Metanephros (tissue), 2 donors: ENCODE results near the gene KRTAP20-4. TPM values are rescaled to one million over a fixed set of nuclear protein-coding genes. Genes with fewer than 3 reads are reported as not detected.

ENCODE experiments used
- small RNA-seq: library from RNA; depleted of rRNA; stranded (forward); fragments of <200 nt; gene quantifications from one replicate; pipeline ENCODE3, GENCODE V24; 2014; ENCODE audit warnings: low replicate concordance
- total RNA-seq: library from RNA; depleted of rRNA; stranded (reverse); fragments of >200 nt; gene quantifications from one replicate; pipeline ENCODE4 v1.2.3, GENCODE V29; 2014

The KRTAP20-4 gene
- total RNA-seq, result not detected

DNA sequence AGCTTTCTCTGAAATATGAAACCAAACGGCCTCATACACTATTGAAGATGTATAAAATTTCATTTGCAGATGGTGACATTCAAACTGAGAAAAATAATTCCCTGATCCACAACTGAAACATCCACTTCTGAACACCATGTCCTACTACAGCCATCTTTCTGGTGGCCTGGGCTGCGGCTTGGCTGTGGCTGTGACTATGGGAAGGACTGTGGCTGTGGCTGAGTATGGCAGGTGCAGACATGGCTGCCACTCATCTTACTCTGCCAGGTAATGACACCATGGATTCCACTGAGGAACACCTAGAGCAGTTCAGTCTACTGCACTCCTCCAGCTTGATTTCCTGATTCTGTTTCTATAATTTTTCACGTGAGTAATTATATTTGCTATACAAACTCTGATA lies at the start of gene KRTAP20-4:
Gene KRTAP20-4, plus strand, starts transcription at position 106 of the 400 bp plus-strand sequence.

DNA sequence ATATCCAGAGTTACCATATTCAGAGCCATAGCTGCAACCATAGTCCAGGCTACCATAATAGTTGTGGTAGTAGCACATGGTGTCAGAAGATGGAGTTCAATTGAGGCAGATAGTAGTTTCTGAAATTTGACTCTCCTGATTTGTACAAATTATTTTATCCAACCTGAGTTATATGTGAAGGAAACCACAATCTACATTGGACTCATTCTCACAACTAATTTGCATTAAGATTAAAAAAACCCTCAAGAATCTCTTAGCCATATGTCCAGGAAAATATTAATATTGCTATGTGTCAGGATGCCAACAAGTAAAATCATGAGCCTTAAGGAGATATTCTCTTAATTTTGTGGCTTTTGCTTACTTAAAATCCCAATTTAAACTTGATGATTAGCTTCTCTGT lies 30.1 kb upstream of the KRTAP20-4 start, which contains the start of gene KRTAP22-2:
Gene KRTAP22-2, minus strand, starts transcription at position 101 of the 400 bp plus-strand sequence.

GRCh38 chr21:30592140-30592539 lies 28.3 kb upstream of the KRTAP20-4 start, which contains the start of gene KRTAP6-3:
KRTAP6-3 (plus strand) TSS chr21:30592440; CDS start chr21:30592446, 6 bp downstream.

GRCh38 chr21:30598802-30599201 lies 21.6 kb upstream of the KRTAP20-4 start, which contains the start of gene KRTAP6-2:
KRTAP6-2 (minus strand) TSS chr21:30598902; CDS start chr21:30598874, 28 bp downstream.

DNA sequence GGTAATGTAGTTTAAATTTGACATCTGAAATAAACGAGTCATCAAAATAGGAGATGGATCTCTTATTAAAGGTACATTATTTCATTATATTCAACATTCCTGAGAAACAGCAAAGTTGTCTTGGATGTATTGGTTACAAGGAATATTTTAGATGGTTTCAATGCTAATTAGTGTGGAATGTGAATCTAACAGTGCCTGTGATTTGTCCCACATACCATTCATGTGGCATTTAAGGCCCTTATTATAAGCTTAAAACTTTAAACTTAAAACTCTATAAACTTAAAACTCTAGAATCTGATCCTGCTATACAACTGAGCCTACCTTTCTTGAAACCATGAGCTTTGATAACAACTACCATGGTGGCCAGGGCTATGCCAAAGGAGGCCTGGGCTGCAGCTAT lies 19.6 kb upstream of the KRTAP20-4 start, which contains the start of gene KRTAP22-1:
Gene KRTAP22-1, plus strand, starts transcription at position 301 of the 400 bp plus-strand sequence.

GRCh38 chr21:30613836-30614235 lies 6.6 kb upstream of the KRTAP20-4 start, which contains the start of gene KRTAP6-1:
KRTAP6-1 (minus strand) TSS chr21:30613930; CDS start chr21:30613904, 26 bp downstream.

GRCh38 chr21:30616125-30616524 lies 4.3 kb upstream of the KRTAP20-4 start, which contains the start of gene KRTAP20-1:
KRTAP20-1 (plus strand) TSS chr21:30616425; CDS start chr21:30616455, 30 bp downstream.

GRCh38 chr21:30634906-30635305 lies 14.5 kb downstream of the KRTAP20-4 start, which contains the start of gene KRTAP20-2:
KRTAP20-2 (plus strand) TSS chr21:30635206; CDS start chr21:30635264, 58 bp downstream.

DNA sequence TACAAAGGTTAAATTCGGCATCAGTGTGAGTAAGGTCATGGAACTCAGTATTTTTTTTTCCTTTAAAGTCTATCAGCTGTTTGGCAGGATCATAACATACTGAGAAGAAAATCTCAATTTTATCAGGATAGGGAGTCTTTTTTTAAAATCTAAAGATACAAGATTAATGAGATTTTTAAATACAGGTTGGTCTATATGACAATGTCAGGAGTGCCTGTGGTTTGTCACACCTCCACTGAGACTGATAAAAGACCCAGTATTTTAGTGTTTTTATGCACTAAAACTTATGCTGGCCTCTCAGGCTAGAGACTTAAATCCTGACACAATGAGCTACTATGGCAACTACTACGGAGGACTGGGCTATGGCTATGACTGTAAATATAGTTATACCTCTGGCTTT lies 22.1 kb downstream of the KRTAP20-4 start, which contains the start of gene KRTAP20-3:
Gene KRTAP20-3, plus strand, starts transcription at position 301 of the 400 bp plus-strand sequence.

Small RNA genes lying within 50 kb of the gene (small RNA-seq; reads per million reads assigned to genes)
- gene KRTAP20-1, result not detected
- not detected for gene KRTAP20-3
- gene KRTAP20-4, result not detected
- gene KRTAP22-1, result not detected
- gene KRTAP22-2, result not detected

Other genes with a start within 250 kb of the KRTAP20-4 start
- gene KRTAP13-2, start 248.4 kb upstream of the KRTAP20-4 start, total RNA-seq, result not detected
- not detected for gene KRTAP13-1, start 224.6 kb upstream of the KRTAP20-4 start, total RNA-seq
- not detected for gene KRTAP13-3, start 194.7 kb upstream of the KRTAP20-4 start, total RNA-seq
- gene KRTAP13-4, start 190.4 kb upstream of the KRTAP20-4 start, total RNA-seq, result not detected
- not detected for gene KRTAP15-1, start 180.4 kb upstream of the KRTAP20-4 start, total RNA-seq
- not detected for gene KRTAP19-1, start 140.3 kb upstream of the KRTAP20-4 start, total RNA-seq
- gene KRTAP19-2, start 133.2 kb upstream of the KRTAP20-4 start, total RNA-seq, result not detected
- gene KRTAP19-3, start 128.6 kb upstream of the KRTAP20-4 start, total RNA-seq, result not detected
- gene KRTAP19-4, start 123.5 kb upstream of the KRTAP20-4 start, total RNA-seq, result not detected
- not detected for gene KRTAP19-5, start 118.5 kb upstream of the KRTAP20-4 start, total RNA-seq
- gene KRTAP19-6, start 78.8 kb upstream of the KRTAP20-4 start, total RNA-seq, result not detected
- not detected for gene KRTAP19-7, start 59.3 kb upstream of the KRTAP20-4 start, total RNA-seq
- gene KRTAP22-2, start 30.2 kb upstream of the KRTAP20-4 start, total RNA-seq, result not detected
- gene KRTAP6-3, start 28.2 kb upstream of the KRTAP20-4 start, total RNA-seq, result not detected
- gene KRTAP6-2, start 21.7 kb upstream of the KRTAP20-4 start, total RNA-seq, result not detected
- gene KRTAP22-1, start 19.5 kb upstream of the KRTAP20-4 start, total RNA-seq, result not detected
- gene KRTAP6-1, start 6.7 kb upstream of the KRTAP20-4 start, total RNA-seq, result not detected
- gene KRTAP20-1, start 4.2 kb upstream of the KRTAP20-4 start, total RNA-seq, result not detected
- gene KRTAP20-2, start 14.6 kb downstream of the KRTAP20-4 start, total RNA-seq, result not detected
- not detected for gene KRTAP20-3, start 22.2 kb downstream of the KRTAP20-4 start, total RNA-seq
- not detected for gene KRTAP21-3, start 98.2 kb downstream of the KRTAP20-4 start, total RNA-seq
- not detected for gene KRTAP21-2, start 126.6 kb downstream of the KRTAP20-4 start, total RNA-seq
- not detected for gene KRTAP21-1, start 134.8 kb downstream of the KRTAP20-4 start, total RNA-seq
- gene KRTAP8-1, start 192.6 kb downstream of the KRTAP20-4 start, total RNA-seq, result not detected
- not detected for gene KRTAP7-1, start 209.1 kb downstream of the KRTAP20-4 start, total RNA-seq